ENCODE results near the gene SEC16A.

SEC16A gene

GRCh38 chr9:136432591-136432990 is 50.2 kb downstream of the SEC16A start:
- no peak for DNase-seq
- H3K4me3 ChIP-seq (ENCODE audit: low read depth, low read length) = no peak overlapping the region
- H3K36me3 ChIP-seq (replicated peaks) = peaks cover 33% of the 10 kb centered on the region
- in situ Hi-C loops (cut with HindIII; ENCODE audit: low pct_ligation_motif_present, low sequenced_read_pairs) = no loop called here
- H3K27me3 ChIP-seq (replicated peaks) = no peaks in the 10 kb centered on the region
- TF ChIP-seq, protein P1, sequence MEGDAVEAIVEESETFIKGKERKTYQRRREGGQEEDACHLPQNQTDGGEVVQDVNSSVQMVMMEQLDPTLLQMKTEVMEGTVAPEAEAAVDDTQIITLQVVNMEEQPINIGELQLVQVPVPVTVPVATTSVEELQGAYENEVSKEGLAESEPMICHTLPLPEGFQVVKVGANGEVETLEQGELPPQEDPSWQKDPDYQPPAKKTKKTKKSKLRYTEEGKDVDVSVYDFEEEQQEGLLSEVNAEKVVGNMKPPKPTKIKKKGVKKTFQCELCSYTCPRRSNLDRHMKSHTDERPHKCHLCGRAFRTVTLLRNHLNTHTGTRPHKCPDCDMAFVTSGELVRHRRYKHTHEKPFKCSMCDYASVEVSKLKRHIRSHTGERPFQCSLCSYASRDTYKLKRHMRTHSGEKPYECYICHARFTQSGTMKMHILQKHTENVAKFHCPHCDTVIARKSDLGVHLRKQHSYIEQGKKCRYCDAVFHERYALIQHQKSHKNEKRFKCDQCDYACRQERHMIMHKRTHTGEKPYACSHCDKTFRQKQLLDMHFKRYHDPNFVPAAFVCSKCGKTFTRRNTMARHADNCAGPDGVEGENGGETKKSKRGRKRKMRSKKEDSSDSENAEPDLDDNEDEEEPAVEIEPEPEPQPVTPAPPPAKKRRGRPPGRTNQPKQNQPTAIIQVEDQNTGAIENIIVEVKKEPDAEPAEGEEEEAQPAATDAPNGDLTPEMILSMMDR (IDR thresholded peaks at IDR 0.05; ENCODE audit: low read depth, low read length, missing control alignments) = no peak
- H3K27ac ChIP-seq = no peak overlapping the region

GRCh38 chr9:136431782-136432350 is 51.0 kb downstream of the SEC16A start:
- H3K27ac ChIP-seq = no peak overlapping the region
- H3K36me3 ChIP-seq (replicated peaks) = peaks cover 35% of the 10 kb centered on the region
- TF ChIP-seq, protein P1 (IDR thresholded peaks at IDR 0.05; ENCODE audit: low read depth, low read length, missing control alignments) = no peak
- H3K27me3 ChIP-seq (replicated peaks) = no peaks in the 10 kb centered on the region
- in situ Hi-C loops (cut with HindIII; ENCODE audit: low pct_ligation_motif_present, low sequenced_read_pairs) = no loop called here
- H3K4me3 ChIP-seq (ENCODE audit: low read depth, low read length) = no peak overlapping the region
- DNase-seq = no peak

DNA sequence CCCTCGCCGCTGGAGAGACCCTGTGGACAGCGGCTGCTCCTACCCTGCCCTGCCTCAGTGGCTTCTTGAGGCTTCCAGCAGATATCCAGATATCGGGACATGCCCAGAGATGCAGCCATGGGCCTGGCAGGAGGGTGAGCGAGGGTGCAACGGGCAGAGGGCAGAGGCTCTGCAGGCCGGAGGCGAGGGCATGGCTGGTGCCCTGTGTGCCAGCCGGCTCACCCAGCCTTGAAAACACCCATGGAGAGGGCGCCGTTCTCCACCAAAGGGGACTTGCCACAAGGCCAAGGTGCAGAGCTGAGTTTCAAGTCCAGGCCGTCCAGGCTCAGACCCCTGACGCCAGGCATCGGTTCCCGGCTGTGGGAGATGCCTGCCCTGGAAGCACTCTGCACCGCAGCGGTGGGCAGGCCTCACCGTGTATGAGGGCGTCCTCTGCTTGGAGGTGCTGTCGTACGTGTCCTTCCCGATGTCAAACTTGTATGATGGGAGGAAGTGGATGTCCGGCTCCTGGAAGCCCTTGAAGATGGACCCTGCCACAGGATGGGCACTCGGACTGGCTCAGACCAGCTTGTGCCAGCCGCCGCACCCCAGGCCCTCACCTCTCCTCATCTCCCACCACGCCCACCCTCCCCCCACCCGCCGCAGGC is 52.1 kb downstream of the SEC16A start:
- in situ Hi-C loops (cut with HindIII; ENCODE audit: low pct_ligation_motif_present, low sequenced_read_pairs) = no loop called here
- DNase-seq = no peak
- Histone ChIP-seq H3K27me3 (replicated peaks) (no peaks in the 10 kb centered on the region), H3K36me3 (replicated peaks) (peaks cover 32% of the 10 kb centered on the region), H3K4me3 (ENCODE audit: low read depth, low read length) (no peak overlapping the region), H3K27ac (no peak overlapping the region)
- TF ChIP-seq, protein P1 (IDR thresholded peaks at IDR 0.05; ENCODE audit: low read depth, low read length, missing control alignments) = no peak

DNA sequence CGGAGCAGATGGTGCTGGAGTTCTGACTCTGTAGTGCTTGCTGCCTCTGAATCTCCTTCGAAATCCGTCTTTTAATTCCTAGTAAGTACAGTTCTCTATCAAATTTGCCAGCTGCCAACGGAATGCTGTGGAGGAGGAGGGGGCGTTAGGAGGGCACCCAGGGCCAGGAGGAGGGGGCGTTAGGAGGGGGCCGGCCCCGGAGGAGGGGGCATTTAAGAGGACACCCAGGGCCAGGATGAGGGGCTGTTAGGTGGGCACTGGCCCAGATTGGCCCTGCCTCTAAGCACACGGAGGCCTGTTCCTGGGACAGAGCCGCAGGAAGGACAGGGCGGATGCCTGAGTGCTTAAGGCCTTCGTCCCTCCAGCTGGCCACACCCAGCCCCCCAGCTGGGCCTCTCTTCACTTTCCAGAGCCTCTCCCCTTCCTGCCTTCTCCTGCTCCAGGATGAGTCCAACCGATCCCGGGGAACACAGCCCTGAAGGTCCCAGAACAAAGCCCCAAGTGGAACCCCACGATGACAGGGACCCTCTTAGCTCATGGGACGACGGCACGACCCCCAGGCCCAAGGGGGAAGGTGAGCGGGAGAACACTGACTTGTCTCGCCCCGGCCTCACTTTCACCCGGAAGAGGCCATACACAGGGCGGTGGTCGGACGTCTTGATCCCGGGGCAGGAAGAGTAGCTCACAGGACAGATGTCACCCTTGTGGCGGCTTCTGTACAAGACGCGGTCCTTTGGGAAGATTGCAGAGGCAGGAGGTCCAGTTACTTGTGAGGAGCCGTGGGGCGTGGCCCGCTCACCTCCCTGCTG is 53.0 kb downstream of the SEC16A start:
- in situ Hi-C loops (cut with HindIII; ENCODE audit: low pct_ligation_motif_present, low sequenced_read_pairs) = no loop called here
- H3K27ac ChIP-seq = no peak overlapping the region
- no peak for DNase-seq
- H3K27me3 ChIP-seq (replicated peaks) = no peaks in the 10 kb centered on the region
- H3K4me3 ChIP-seq (ENCODE audit: low read depth, low read length) = no peak overlapping the region
- H3K36me3 ChIP-seq (replicated peaks) = peaks cover 31% of the 10 kb centered on the region
- TF ChIP-seq, protein P1 (IDR thresholded peaks at IDR 0.05; ENCODE audit: low read depth, low read length, missing control alignments) = no peak

GRCh38 chr9:136429075-136429628 is 53.7 kb downstream of the SEC16A start:
- TF ChIP-seq, protein P1 (IDR thresholded peaks at IDR 0.05; ENCODE audit: low read depth, low read length, missing control alignments) = no peak
- Histone ChIP-seq H3K27me3 (replicated peaks) (no peaks in the 10 kb centered on the region), H3K36me3 (replicated peaks) (peaks cover 38% of the 10 kb centered on the region), H3K4me3 (ENCODE audit: low read depth, low read length) (no peak overlapping the region), H3K27ac (no peak overlapping the region)
- DNase-seq = no peak
- in situ Hi-C loops (cut with HindIII; ENCODE audit: low pct_ligation_motif_present, low sequenced_read_pairs) = no loop called here

All from brain microvascular endothelial cell (primary cell).